Neural cell (in vitro differentiated cells): Measurements from ENCODE around the gene RAPGEF4. TPM values are rescaled to one million over a fixed set of nuclear protein-coding genes. Genes with fewer than 3 reads are reported as not detected.
"Not testable (repeated sequence)": the region's sequence is repeated elsewhere in the genome, so short reads cannot be mapped to it uniquely, and the experiment has no call there.

Experiments
- H2AFZ ChIP-seq: fragments of 200-600, 300-800 bp; sonication (generic), shearing (Covaris generic); 2 replicates; pipeline ENCODE4 v1.6.0; 2014; ENCODE audit warnings: low read depth, mild to moderate bottlenecking, antibody characterized with exemption, low read length, moderate library complexity
- H3F3A ChIP-seq: fragments of 200-600 bp; shearing (Covaris generic); 2 replicates; pipeline ENCODE4 v1.6.1; 2016; ENCODE audit warnings: mild to moderate bottlenecking, moderate library complexity, mixed read lengths, antibody characterized with exemption, low read length; ENCODE audit not compliant: insufficient read depth, poor library complexity, severe bottlenecking
- H3K27ac ChIP-seq: fragments of 200-600, 300-800 bp; sonication (generic), shearing (Covaris generic); 2 replicates; pipeline ENCODE4 v1.5.1; 2014; ENCODE audit warnings: mild to moderate bottlenecking, low read length, moderate library complexity
- H3K27me3 ChIP-seq: fragments of 300-800, 200-600 bp; sonication (generic), shearing (Covaris generic); 2 replicates; pipeline ENCODE4 v1.6.0; 2014; ENCODE audit warnings: mild to moderate bottlenecking, low read depth, low read length, moderate library complexity; ENCODE audit not compliant: insufficient read depth
- H3K36me3 ChIP-seq: fragments of 300-800, 200-600 bp; sonication (generic), shearing (Covaris generic); 2 replicates; pipeline ENCODE4 v1.5.1; 2014; ENCODE audit warnings: mild to moderate bottlenecking, antibody characterized with exemption, low read length, moderate library complexity; ENCODE audit not compliant: insufficient read depth
- H3K4me2 ChIP-seq: fragments of 300-800, 200-600 bp; sonication (generic), shearing (Covaris generic); 2 replicates; pipeline ENCODE4 v1.6.0; 2014; ENCODE audit warnings: mild to moderate bottlenecking, low read length
- H3K4me3 ChIP-seq: fragments of 300-800, 200-600 bp; sonication (generic), shearing (Covaris generic); 2 replicates; pipeline ENCODE4 v1.5.1; 2014; ENCODE audit warnings: mild to moderate bottlenecking, low read length, moderate library complexity
- H3K79me2 ChIP-seq: fragments of 200-600 bp; shearing (Covaris generic); replicated peaks from 2 replicates; pipeline ENCODE4 v1.6.0; 2014; ENCODE audit warnings: mild to moderate bottlenecking, low read length, moderate library complexity; ENCODE audit not compliant: insufficient read depth
- H3K9ac ChIP-seq: fragments of 300-800, 200-600 bp; sonication (generic), shearing (Covaris generic); 2 replicates; pipeline ENCODE4 v1.6.1; 2016; ENCODE audit warnings: mild to moderate bottlenecking, low read length, mixed read lengths
- H3K9me2 ChIP-seq: fragments of 200-600 bp; shearing (Covaris generic); 2 replicates; pipeline ENCODE4 v1.6.1; 2016; ENCODE audit warnings: mild to moderate bottlenecking, low read length, mixed read lengths; ENCODE audit not compliant: insufficient read depth
- H3K9me3 ChIP-seq: fragments of 200-600, 300-800 bp; sonication (generic), shearing (Covaris generic); 2 replicates; pipeline ENCODE4 v1.6.1; 2016; ENCODE audit warnings: mild to moderate bottlenecking, mixed run types, low read length, moderate library complexity, mixed read lengths
- H4K20me1 ChIP-seq: fragments of 200-600 bp; shearing (Covaris generic); 2 replicates; pipeline ENCODE4 v1.6.1; 2016; ENCODE audit warnings: mild to moderate bottlenecking, mixed run types; ENCODE audit not compliant: insufficient read depth
- EP300 ChIP-seq: fragments of 450-650 bp; conservative IDR thresholded peaks from 2 replicates; pipeline ENCODE4 v1.6.1; 2014; ENCODE audit warnings: antibody characterized with exemption, mild to moderate bottlenecking, moderate library complexity; ENCODE audit not compliant: poor library complexity, severe bottlenecking
- EZH2 ChIP-seq: fragments of 200-600, 300-800 bp; shearing (Covaris generic), sonication (generic); IDR thresholded peaks from 2 replicates; pipeline ENCODE4 v1.6.1; 2014; ENCODE audit warnings: antibody characterized with exemption, low read length, borderline replicate concordance, mild to moderate bottlenecking; ENCODE audit not compliant: insufficient read depth, poor library complexity, severe bottlenecking
- MXI1 ChIP-seq: fragments of 450-650 bp; conservative IDR thresholded peaks from 2 replicates; pipeline ENCODE4 v1.6.1; 2014; ENCODE audit warnings: antibody characterized with exemption, mild to moderate bottlenecking; ENCODE audit not compliant: poor library complexity, severe bottlenecking
- POLR2AphosphoS5 ChIP-seq: IDR thresholded peaks from 2 replicates; pipeline ENCODE4 v1.6.1; 2012
- RAD21 ChIP-seq: fragments of 450-650 bp; conservative IDR thresholded peaks from 2 replicates; pipeline ENCODE4 v1.6.1; 2014; ENCODE audit warnings: antibody characterized with exemption, mild to moderate bottlenecking, moderate library complexity
- SMC3 ChIP-seq: fragments of 450-650 bp; conservative IDR thresholded peaks from 2 replicates; pipeline ENCODE4 v1.6.1; 2014; ENCODE audit warnings: antibody characterized with exemption, mild to moderate bottlenecking, moderate library complexity; ENCODE audit not compliant: poor library complexity
- TAF1 ChIP-seq: IDR thresholded peaks from 2 replicates; pipeline ENCODE4 v1.6.1; 2012; ENCODE audit warnings: low read depth
- polyA plus RNA-seq: library from polyadenylated mRNA; depleted of rRNA; stranded (reverse); fragments of >200 nt; gene quantifications from 2 replicates; pipeline ENCODE4 v1.2.3, GENCODE V29; 2014
- TF ChIP-seq, protein P1 (sequence below): fragments of 450-650 bp; IDR thresholded peaks from 2 replicates; pipeline ENCODE4 v1.5.1; 2014; ENCODE audit warnings: antibody characterized with exemption, mild to moderate bottlenecking, moderate library complexity; ENCODE audit not compliant: poor library complexity, severe bottlenecking
- TF ChIP-seq, protein P2 (sequence below): IDR thresholded peaks from 2 replicates; pipeline ENCODE4 v1.6.1; 2012; ENCODE audit warnings: borderline replicate concordance

RAPGEF4 gene
- polyA plus RNA-seq, 1 donor from 2014 or later = 10.4 TPM

DNA sequence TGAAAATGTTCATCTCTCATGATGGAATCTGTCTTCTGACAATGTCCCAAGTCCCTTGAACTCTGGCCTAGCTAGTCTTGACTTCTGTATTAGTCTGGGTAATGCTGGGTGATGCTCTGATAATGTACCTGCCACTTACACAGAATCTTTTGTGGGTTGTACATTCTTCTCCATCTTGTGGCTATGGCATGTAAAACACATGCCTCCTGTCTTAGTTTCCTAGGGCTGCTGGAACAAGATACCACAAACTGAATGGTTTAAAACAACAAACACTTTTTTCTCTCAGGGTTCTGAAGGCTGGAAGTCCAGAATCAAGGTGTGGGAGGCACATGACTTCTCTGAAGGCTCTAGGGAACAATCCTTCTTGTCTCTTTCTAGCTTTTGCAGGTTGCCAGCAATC lies 57.1 kb downstream of the RAPGEF4 start:
- H2AFZ ChIP-seq = no peak overlapping the region
- no peaks in the 10 kb centered on the region for H3K79me2 ChIP-seq
- H3K4me3 ChIP-seq = no peak overlapping the region
- no peak overlapping the region for H3K9ac ChIP-seq
- TF ChIP-seq EP300 (no peak), RAD21 (no peak), MXI1 (no peak), POLR2AphosphoS5 (no peak), TAF1 (no peak), SMC3 (no peak), EZH2 (no peak)
- TF ChIP-seq, protein P1, sequence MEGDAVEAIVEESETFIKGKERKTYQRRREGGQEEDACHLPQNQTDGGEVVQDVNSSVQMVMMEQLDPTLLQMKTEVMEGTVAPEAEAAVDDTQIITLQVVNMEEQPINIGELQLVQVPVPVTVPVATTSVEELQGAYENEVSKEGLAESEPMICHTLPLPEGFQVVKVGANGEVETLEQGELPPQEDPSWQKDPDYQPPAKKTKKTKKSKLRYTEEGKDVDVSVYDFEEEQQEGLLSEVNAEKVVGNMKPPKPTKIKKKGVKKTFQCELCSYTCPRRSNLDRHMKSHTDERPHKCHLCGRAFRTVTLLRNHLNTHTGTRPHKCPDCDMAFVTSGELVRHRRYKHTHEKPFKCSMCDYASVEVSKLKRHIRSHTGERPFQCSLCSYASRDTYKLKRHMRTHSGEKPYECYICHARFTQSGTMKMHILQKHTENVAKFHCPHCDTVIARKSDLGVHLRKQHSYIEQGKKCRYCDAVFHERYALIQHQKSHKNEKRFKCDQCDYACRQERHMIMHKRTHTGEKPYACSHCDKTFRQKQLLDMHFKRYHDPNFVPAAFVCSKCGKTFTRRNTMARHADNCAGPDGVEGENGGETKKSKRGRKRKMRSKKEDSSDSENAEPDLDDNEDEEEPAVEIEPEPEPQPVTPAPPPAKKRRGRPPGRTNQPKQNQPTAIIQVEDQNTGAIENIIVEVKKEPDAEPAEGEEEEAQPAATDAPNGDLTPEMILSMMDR = no peak
- TF ChIP-seq, protein P2, sequence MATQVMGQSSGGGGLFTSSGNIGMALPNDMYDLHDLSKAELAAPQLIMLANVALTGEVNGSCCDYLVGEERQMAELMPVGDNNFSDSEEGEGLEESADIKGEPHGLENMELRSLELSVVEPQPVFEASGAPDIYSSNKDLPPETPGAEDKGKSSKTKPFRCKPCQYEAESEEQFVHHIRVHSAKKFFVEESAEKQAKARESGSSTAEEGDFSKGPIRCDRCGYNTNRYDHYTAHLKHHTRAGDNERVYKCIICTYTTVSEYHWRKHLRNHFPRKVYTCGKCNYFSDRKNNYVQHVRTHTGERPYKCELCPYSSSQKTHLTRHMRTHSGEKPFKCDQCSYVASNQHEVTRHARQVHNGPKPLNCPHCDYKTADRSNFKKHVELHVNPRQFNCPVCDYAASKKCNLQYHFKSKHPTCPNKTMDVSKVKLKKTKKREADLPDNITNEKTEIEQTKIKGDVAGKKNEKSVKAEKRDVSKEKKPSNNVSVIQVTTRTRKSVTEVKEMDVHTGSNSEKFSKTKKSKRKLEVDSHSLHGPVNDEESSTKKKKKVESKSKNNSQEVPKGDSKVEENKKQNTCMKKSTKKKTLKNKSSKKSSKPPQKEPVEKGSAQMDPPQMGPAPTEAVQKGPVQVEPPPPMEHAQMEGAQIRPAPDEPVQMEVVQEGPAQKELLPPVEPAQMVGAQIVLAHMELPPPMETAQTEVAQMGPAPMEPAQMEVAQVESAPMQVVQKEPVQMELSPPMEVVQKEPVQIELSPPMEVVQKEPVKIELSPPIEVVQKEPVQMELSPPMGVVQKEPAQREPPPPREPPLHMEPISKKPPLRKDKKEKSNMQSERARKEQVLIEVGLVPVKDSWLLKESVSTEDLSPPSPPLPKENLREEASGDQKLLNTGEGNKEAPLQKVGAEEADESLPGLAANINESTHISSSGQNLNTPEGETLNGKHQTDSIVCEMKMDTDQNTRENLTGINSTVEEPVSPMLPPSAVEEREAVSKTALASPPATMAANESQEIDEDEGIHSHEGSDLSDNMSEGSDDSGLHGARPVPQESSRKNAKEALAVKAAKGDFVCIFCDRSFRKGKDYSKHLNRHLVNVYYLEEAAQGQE = no peak
- no peaks in the 10 kb centered on the region for H3K9me2 ChIP-seq
- no peaks in the 10 kb centered on the region for H3K9me3 ChIP-seq
- H4K20me1 ChIP-seq = no peaks in the 10 kb centered on the region
- no peak overlapping the region for H3K4me2 ChIP-seq
- H3K27me3 ChIP-seq = no peaks in the 10 kb centered on the region
- no peaks in the 10 kb centered on the region for H3F3A ChIP-seq
- no peaks in the 10 kb centered on the region for H3K36me3 ChIP-seq
- H3K27ac ChIP-seq = no peak overlapping the region

DNA sequence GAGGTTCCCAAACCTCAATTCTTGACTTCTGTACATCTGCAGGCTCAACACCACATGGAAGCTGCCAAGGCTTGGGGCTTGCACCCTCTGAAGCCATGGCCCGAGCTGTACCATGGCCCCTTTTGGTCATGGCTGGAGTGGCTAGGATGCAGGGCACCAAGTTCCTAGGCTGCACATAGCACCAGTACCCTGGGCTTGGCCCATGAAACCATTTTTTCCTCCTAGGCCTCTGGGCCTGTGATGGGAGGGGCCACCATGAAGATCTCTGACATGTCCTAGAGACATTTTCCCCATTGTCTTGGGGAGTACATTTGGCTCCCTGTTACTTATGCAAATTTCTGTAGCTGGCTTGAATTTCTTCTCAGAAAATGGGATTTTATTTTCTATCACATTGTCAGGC lies 67.7 kb downstream of the RAPGEF4 start:
- not testable (repeated sequence) for H3K27ac ChIP-seq, H3K27me3 ChIP-seq, H3K4me3 ChIP-seq, H2AFZ ChIP-seq, H3F3A ChIP-seq, H3K36me3 ChIP-seq, H3K79me2 ChIP-seq, H3K9me3 ChIP-seq, H3K9me2 ChIP-seq, H3K9ac ChIP-seq, H3K4me2 ChIP-seq, H4K20me1 ChIP-seq

DNA sequence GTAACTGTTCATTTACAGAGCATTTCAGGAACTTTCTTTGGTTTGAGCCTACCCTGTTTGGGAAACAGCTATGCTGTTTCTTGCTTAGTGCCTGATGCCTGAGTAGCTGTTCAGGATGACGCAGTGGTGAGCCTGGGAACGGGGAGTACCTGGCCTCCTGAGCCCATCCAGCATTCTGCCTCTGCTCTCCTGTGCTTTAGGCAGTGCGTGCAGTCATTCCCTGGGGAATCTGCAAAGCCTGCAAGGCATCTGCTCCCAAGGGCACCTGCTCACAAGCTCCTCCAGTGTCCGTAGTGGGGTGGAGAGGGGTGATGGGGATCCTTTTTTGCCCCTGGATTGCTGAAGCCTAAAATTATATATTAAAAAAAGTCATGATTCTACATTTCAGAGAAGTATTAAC lies 68.8 kb downstream of the RAPGEF4 start:
- no peaks in the 10 kb centered on the region for H3K9me2 ChIP-seq
- no peaks in the 10 kb centered on the region for H3K9me3 ChIP-seq
- H3K27ac ChIP-seq = no peak overlapping the region
- no peaks in the 10 kb centered on the region for H3K79me2 ChIP-seq
- H3K4me3 ChIP-seq = no peak overlapping the region
- no peaks in the 10 kb centered on the region for H3K27me3 ChIP-seq
- no peak overlapping the region for H3K4me2 ChIP-seq
- H3F3A ChIP-seq = no peaks in the 10 kb centered on the region
- no peaks in the 10 kb centered on the region for H3K36me3 ChIP-seq
- H2AFZ ChIP-seq = no peak overlapping the region
- H4K20me1 ChIP-seq = no peaks in the 10 kb centered on the region
- no peak overlapping the region for H3K9ac ChIP-seq
- no peak for TF ChIP-seq POLR2AphosphoS5
- TF ChIP-seq EP300 = no peak
- TF ChIP-seq EZH2 = no peak
- TF ChIP-seq, protein P2 = no peak
- TF ChIP-seq SMC3 = no peak
